ENCODE results near the gene ACBD6.

Gene ACBD6

DNA sequence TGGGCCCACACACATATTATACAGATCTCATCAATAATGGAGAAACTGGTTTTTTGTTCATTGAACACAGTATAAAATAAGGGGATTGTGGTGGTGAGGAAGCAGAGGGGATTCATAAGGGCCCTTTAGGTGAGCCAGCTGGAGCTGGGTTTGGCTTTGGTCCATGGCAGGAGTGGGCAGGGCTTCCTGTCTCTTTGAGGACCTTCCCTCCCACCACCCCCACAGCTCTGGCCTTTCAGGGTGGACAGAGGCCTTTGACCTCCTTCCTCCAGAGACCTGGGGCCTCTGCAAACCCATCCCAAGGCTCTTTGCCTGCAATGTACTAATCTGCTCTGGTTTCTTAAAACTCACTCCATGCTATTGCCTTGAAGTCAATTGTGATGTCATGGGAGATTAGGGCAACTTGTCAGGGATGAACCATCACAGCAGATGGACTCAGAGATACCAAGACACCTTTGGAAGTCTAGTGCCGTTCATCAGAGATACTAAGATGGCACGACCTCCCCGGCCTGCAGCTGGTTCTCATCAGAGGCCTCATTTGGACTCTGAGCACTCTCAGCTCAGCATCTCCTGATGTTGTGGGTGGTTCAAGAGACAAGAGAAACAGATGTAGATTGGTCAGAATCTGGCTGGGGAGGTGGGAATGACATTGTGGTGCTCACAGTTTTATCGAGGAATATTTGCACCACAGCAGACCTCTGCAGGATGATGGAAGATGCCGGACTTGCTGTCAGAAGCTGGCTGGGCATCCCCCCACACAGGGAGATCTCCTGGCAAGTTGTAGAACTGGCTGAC lies 234.4 kb downstream of the ACBD6 start:
- DNase-seq = no peak

DNA sequence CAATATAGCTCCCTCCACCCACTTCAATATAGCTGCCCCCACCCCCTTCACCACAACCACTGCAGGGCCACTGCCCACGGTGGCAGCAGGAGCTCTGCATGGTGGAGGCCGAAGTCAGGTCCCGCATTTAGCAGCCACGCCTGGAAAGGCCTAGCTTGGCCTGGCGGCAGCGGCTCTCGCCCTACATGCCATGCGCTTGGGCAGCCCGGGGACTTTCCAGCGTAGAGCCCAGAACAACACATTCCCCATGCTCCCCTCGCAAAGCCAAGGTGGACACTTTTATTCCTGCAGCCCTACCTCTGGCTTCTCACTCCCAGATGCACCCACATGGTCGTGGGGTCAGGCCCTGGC lies 235.2 kb downstream of the ACBD6 start:
- no peak for DNase-seq

GRCh38 chr1:180266275-180267210 lies 235.8 kb downstream of the ACBD6 start:
- DNase-seq = no peak

DNA sequence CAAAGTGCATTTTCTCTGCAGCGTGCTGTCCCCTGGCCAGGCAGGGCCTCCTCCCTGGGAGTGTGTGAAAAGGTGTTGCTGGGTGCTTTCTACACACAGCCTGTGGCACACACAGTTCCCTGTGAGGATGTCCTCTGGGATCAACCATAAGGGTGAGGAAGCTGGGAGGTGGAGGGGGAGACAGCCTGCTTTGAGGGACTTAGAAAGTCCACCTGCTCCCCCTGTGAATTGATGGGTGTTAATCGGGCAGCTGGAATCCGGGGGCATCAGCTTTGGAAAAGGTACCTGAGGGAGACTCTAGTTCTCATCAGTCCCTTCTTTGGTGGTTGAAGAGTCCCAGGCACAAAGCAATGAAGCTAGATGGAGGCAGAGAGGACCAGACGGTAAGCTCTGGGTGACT lies 236.5 kb downstream of the ACBD6 start:
- DNase-seq = no peak

DNA sequence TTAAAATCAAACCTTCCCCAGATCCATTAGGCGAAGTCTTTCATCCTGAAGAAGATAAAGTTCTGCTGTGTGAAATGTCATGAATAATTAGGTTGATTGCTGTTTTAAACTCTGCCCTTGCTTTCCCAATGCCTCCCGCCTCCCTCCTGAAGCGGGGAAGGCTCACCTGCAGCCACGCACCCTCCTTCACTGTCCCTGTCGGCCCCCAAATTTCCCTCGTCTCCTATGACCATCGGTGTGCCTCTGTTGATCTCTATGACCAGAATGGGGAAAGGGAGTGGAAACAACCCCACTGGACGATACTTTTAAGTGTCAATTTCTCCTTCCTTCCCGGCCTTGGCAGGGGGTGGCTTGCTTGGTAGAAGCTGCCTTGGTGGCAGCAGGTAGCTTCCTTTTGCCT lies 237.2 kb downstream of the ACBD6 start:
- no peak for DNase-seq

GRCh38 chr1:180264595-180264994 lies 237.8 kb downstream of the ACBD6 start:
- no peak for DNase-seq

DNA sequence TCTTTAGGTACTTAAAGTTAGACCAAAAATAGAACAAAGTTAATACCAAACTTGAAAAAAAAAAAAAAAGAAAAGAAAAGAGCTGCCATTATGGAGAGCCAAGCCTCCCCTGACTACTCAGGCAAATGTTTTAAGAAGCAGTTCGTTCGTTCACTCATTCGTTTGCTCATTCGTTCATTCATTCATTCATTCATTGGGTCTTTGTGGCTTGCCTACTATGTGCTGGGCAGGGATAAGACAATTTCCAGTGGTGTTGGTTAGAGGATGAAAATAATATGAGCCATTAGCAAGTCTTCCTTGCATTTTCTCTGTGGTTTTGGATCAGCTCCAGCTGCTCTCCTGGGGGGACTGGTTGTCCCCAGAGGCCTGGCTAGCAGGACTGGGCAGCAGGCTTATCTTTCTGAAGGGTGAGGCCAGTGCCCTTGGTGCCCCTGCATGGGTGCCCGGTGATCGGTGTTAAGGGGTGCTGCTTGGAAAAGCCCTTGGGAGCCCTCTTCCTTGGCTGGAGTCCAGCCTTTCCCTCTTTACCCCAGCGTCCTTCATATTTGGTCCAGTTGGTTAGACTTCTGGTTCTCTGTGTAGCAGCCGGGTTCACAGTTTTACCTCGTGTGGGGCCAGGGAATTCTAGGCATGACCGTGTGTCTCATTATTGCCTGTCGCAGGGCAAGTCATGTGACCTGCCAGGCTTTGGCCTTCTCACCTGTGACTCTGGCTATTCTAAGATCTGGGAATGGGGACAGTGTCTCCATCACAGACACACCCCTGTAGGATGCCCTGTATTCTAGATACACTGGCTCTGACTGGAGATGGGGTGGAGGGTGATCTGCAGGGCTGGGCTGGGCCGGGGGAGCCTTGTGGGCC lies 239.5 kb downstream of the ACBD6 start:
- DNase-seq = no peak

- DNase-seq = no peak
Observed at GRCh38 chr1:180261524-180262155, 240.7 kb downstream of the ACBD6 start.

- no peak for DNase-seq
Observed at GRCh38 chr1:180261030-180261429, 241.3 kb downstream of the ACBD6 start.

- DNase-seq = no peak
Observed at GRCh38 chr1:180260541-180260940, 241.8 kb downstream of the ACBD6 start.

- no peak for DNase-seq
Observed at GRCh38 chr1:180259431-180260338, 242.7 kb downstream of the ACBD6 start.

DNA sequence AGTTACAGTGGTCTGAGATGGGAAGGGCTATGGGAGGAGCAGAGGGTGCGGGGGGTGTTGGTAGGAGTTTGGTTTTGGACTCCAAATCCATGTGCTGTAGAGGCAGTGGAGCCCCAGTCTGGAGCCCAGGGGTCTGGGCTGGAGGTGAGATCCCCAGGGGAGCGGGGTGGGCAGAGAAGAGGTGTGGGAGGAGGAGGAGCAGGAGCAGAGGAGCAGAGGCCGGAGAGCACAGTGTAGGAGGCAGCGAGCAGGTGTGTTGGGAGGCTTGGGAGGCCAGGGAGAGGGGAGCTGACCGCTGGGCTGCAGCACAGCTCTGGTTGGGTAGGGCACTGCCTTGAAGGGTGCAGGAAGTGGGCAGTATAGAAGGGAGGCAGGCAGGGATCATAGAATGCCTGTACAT lies 243.4 kb downstream of the ACBD6 start:
- no peak for DNase-seq

DNA sequence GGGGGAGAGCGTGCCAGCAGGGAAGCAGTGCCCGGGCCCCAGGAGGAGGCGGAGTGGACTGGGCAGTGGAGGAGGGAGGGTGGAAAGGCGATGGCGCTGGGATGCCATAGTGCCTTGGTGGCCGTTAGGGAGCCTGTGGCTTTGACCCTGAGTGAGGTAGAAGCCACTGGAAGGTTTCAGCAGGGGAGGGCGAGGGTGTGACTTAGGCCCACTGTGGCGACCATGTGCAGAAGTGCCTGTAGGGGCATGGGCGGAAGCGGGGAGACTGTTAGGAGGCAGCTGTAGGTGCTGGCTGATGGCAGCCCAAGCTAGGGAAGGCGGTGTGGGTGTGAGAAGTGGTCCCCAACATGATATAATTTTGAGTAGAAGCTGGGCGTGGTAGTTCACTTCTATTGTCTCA lies 244.1 kb downstream of the ACBD6 start:
- no peak for DNase-seq

- no peak for DNase-seq
Observed at GRCh38 chr1:180257486-180257885, 244.9 kb downstream of the ACBD6 start.

DNA sequence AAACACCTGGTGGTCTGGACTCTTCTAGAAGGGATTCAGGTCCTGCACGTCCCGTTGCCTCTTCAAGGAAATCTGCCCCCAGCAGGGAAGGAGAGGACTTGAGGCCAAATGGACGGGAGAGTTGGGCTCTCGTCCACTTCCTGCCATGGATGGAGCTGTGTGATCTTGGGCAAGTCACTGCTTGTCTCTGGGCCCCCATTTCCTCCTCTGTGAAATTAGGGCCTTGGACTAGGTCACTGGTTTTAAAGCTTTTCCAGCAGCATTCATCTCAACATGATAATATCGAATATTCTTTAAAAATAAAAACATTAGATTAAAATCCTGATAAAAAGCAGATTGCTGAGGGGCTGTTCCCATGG lies 245.4 kb downstream of the ACBD6 start:
- DNase-seq = no peak

DNA sequence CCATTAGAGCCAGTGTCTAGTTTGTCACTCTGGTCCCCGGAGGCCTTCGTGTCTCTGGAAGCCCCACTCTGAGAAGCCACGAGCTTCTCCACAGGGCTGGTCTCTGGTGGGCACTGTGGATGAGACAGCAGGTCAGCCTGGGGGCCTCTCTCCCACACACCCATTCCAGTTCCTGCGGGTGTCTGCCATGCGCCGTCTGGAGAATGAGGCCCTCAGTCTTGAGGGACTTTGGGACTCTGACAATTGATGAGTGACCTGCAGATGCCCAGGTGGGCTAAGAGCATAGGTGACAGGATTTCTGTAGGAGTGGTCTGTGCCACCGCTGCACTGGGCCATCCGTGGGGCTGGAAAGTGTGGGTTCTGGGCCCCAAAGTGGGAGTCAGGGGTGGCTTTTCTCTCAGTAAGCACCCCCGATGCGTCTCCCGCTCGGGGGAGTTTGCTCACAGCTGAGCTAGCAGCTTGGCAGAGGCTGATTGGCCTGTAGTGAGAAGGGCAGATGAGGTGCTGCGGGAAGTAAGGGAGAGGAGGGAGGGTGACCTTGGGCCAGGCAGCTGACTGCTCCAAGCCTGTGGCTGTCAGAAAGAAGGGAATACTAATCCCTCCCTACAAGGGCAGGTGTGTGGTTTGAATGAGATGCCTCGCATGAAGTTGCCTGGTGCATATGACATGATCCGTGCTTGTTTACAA lies 245.9 kb downstream of the ACBD6 start:
- no peak for DNase-seq

GRCh38 chr1:180255536-180256340 lies 246.6 kb downstream of the ACBD6 start:
- DNase-seq = no peak

GRCh38 chr1:180254854-180255253 lies 247.5 kb downstream of the ACBD6 start:
- no peak for DNase-seq

GRCh38 chr1:180254496-180254819 lies 247.9 kb downstream of the ACBD6 start:
- DNase-seq = no peak
